H54 (cell line): Measurements from ENCODE around the gene C3orf38.

ENCODE experiments used
- DNase-seq: peaks from one replicate; pipeline ENCODE4 v3.0.0; 2011; ENCODE audit warnings: low spot score, mixed read lengths; ENCODE audit not compliant: insufficient read length
- FAIRE-seq: peaks from 3 replicates; lab custom pipeline; 2011; peaks lifted over from hg19 to GRCh38; lab: Jason Lieb, UNC
- POLR2A ChIP-seq: IDR thresholded peaks from 2 replicates; pipeline ENCODE4 v1.6.1; 2011; ENCODE audit warnings: low read depth, mild to moderate bottlenecking, low read length

C3orf38 gene

DNA sequence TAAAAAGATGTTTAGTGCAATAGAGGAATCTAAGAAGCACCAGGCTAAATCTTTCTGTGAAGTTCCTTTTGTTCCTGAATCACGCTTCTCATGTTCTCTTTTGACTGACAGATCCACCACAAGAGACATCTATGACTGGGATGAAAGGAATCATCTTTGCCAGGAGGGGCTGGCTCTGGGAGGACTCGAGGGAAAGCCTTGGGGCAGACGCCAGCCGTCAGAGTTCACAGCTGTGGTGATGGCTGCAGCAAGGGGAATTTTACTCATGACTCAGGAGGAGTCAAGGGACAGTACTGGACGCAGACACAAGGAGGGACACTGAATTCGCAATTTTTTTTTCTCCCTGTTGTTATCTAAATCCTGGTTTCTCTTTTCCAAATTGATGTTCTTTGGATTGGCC lies 38.7 kb downstream of the C3orf38 start:
- DNase-seq, result peak; percentile 9
- no peak for FAIRE-seq
- no peak for TF ChIP-seq POLR2A

DNA sequence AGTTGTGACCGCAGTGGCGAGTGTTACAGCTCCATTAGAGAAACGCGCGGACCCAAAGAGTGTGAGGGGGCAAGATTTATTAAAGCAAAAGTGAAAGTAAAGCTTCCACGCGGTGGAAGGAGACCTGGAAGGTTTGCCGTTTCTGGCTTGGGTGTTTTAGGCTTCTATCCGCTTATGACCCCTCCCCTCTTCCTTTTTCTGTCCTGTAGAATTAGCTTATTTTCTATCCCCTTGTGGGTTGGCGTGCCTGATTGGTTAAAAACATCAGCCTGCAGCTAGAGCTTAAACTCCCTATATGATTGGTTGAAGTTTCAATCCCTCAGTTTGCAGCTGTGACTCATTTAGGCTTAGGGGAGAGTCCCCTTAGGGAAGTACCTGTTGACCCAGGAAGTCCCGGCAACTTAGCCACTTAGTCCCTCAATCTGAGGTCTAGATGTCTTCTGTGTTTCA lies 39.6 kb downstream of the C3orf38 start:
- FAIRE-seq (no peak), DNase-seq (no peak)
- TF ChIP-seq POLR2A, result no peak

DNA sequence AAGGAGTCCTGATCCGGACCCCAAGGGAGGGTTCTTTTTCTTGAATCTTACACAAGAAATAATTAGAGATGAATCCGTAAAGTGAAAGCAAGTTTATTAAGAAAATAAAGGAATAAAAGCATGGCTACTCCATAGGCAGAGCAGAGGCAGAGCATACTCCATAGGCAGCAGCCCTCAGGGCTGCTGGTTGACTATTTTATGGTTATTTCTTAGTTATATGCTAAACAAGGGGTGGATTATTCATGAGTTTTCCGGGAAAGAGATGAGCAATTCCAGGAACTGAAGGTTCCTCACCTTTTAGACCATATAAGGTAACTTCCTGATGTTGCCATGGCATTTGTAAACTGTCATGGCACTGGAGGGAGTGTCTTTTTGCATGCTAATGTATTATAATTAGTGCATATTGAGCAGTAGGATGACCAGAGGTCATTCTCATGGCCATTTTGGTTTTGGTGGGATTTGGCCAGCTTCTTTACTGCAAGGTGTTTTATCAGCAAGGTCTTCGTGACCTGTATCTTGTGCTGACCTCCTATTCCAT lies 42.2 kb downstream of the C3orf38 start:
- DNase-seq, result no peak
- TF ChIP-seq POLR2A, result no peak
- FAIRE-seq, result no peak

DNA sequence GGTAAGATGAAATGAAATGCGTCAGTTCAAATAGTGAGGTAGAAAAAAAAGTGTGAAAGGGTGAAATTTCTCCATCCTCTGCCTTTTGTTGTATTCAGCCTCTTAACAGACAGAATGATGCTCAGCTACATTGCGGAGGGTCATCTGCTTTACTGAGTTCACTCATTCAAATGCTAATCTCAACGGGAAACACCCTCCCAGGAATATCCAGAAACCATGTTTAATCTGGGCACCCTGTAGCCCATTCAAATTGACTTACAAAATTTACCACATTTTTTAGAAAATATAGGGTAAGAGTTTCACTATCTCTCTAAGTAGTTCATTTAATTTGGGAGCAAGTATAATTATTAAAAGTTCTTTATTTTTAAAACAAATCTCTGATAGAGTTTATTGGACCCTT lies 42.9 kb downstream of the C3orf38 start:
- DNase-seq (no peak), FAIRE-seq (no peak)
- no peak for TF ChIP-seq POLR2A

DNA sequence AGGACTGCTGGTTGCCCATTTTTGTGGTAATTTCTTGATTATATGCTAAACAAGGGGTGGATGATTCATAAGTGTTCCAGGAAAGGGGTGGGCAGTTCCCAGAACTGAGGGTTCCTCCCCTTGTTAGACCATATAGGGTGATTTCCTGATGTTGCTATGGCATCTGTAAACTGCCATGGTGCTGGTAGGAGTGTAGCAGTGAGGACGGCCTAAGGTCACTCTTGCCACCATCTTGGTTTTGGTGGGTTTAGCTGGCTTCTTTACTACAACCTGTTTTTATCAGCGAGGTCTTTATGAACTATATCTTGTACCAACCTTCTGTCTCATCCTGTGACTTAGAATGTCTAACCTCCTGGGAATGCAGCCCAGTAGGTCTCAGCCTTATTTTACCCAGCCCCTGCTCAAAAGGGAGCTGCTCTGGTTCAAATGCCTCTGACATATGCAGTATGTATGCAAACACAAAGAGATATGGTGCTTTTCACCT lies 46.2 kb downstream of the C3orf38 start:
- no peak for TF ChIP-seq POLR2A
- DNase-seq, result no peak
- FAIRE-seq, result no peak

DNA sequence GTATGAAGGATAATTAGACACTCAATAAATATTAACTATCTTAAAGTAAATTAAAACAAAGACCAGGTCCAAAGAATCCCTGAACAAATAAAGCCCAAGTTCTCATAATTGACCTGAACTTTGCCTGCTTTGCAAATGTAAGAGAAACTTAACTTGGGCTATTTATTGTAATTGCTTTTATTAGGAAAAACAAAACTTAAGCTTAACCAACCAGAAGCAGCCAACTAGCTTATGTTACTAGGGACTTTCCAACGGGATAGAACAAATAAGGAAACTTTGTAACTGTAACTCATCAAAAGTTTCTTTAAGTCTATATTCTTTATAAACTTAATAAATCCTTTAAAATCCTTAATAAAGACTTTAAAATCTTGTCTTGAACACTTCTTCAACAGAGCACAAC lies 48.4 kb downstream of the C3orf38 start:
- TF ChIP-seq POLR2A, result no peak
- FAIRE-seq, result no peak

DNA sequence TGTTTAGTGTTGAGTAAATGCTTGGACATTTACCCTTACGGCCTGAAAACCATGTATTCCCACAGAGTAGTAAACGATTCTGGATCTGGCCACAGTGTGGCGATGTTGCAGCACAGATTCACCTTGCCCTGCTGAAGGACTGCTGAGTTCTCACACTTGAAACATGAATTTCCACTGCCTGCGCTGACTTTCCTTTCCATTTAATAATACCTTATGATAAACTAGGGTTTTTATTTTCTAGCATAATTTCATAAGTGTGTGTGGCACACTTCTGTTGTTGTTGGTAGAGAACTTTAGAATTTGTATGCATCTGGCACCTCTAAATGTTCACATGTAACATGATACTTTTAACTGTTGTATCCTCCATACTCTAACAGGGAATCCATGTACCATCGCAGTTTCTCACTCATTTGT lies 53.9 kb downstream of the C3orf38 start:
- FAIRE-seq, result peak; percentile 95
- DNase-seq, result peak; percentile 32
- TF ChIP-seq POLR2A, result no peak

More for the DNA sequence above, 48.4 kb downstream of the C3orf38 start:
- DNase-seq, result no peak
